GM18870 (cell line): ENCODE measurements around the gene ZC3H4.
"Not testable (repeated sequence)": the region's sequence is repeated elsewhere in the genome, so short reads cannot be mapped to it uniquely, and the experiment has no call there.

ENCODE experiments used
- ATAC-seq: cut with Tn5 transposase; IDR thresholded peaks from one replicate; pipeline ENCODE4 v1.9.1; 2021; ENCODE audit warnings: moderate library complexity; ENCODE audit not compliant: unreplicated experiment

Gene ZC3H4

GRCh38 chr19:47050562-47050961, 63.0 kb downstream of the ZC3H4 start:
- not testable (repeated sequence) for ATAC-seq

- no peak for ATAC-seq
Observed at GRCh38 chr19:47049307-47049700, 64.3 kb downstream of the ZC3H4 start.

- ATAC-seq, result peak; percentile 25
Observed at GRCh38 chr19:47047763-47048405, 65.7 kb downstream of the ZC3H4 start.

- no peak for ATAC-seq
Observed at GRCh38 chr19:47047272-47047762, 66.3 kb downstream of the ZC3H4 start.

- ATAC-seq, result no peak
Observed at GRCh38 chr19:47045867-47046470, 67.6 kb downstream of the ZC3H4 start.

- ATAC-seq, result no peak
Observed at GRCh38 chr19:47044946-47045866, 68.4 kb downstream of the ZC3H4 start.

GRCh38 chr19:47040869-47041268, 72.7 kb downstream of the ZC3H4 start:
- no peak for ATAC-seq

- no peak for ATAC-seq
Observed at GRCh38 chr19:47039239-47039874, 74.2 kb downstream of the ZC3H4 start.

- ATAC-seq, result no peak
Observed at GRCh38 chr19:47037766-47038165, 75.8 kb downstream of the ZC3H4 start.

- no peak for ATAC-seq
Observed at GRCh38 chr19:47036097-47036651, 77.4 kb downstream of the ZC3H4 start.

- ATAC-seq, result peak; percentile 78
Observed at GRCh38 chr19:47035127-47036096, 78.2 kb downstream of the ZC3H4 start.

GRCh38 chr19:47032171-47032811, 81.3 kb downstream of the ZC3H4 start:
- no peak for ATAC-seq

GRCh38 chr19:47028195-47028601, 85.4 kb downstream of the ZC3H4 start:
- no peak for ATAC-seq

GRCh38 chr19:47027586-47028088, 85.9 kb downstream of the ZC3H4 start:
- ATAC-seq, result no peak

GRCh38 chr19:47026889-47027288, 86.7 kb downstream of the ZC3H4 start:
- ATAC-seq, result no peak

GRCh38 chr19:47026156-47026555, 87.4 kb downstream of the ZC3H4 start:
- no peak for ATAC-seq

GRCh38 chr19:47024502-47024901, 89.1 kb downstream of the ZC3H4 start:
- ATAC-seq, result no peak

- ATAC-seq, result no peak
Observed at GRCh38 chr19:47023448-47023794, 90.2 kb downstream of the ZC3H4 start.
